PC-3 (cell line): ENCODE data around the gene IL1B.

Experiments used
- EZH2 ChIP-seq: fragments of 300-600 bp; sonication (generic); IDR thresholded peaks from one replicate; pipeline ENCODE4 v1.6.1; 2017; ENCODE audit warnings: antibody characterized with exemption, mild to moderate bottlenecking, low read length; ENCODE audit not compliant: unreplicated experiment
- EZH2phosphoT487 ChIP-seq: fragments of 300-600 bp; sonication (generic); IDR thresholded peaks from 2 replicates; pipeline ENCODE4 v1.6.1; 2018; ENCODE audit warnings: mild to moderate bottlenecking, antibody characterized with exemption, low read length, borderline replicate concordance
- TF ChIP-seq, protein P1 (sequence below): fragments of 300-600 bp; sonication (generic); conservative IDR thresholded peaks from 2 replicates; pipeline ENCODE4 v1.5.1; 2017; ENCODE audit warnings: antibody characterized with exemption, low read depth, mild to moderate bottlenecking, low read length

GRCh38 chr2:112870841-112871835 is 34.6 kb upstream of the IL1B start:
- TF ChIP-seq, protein P1, sequence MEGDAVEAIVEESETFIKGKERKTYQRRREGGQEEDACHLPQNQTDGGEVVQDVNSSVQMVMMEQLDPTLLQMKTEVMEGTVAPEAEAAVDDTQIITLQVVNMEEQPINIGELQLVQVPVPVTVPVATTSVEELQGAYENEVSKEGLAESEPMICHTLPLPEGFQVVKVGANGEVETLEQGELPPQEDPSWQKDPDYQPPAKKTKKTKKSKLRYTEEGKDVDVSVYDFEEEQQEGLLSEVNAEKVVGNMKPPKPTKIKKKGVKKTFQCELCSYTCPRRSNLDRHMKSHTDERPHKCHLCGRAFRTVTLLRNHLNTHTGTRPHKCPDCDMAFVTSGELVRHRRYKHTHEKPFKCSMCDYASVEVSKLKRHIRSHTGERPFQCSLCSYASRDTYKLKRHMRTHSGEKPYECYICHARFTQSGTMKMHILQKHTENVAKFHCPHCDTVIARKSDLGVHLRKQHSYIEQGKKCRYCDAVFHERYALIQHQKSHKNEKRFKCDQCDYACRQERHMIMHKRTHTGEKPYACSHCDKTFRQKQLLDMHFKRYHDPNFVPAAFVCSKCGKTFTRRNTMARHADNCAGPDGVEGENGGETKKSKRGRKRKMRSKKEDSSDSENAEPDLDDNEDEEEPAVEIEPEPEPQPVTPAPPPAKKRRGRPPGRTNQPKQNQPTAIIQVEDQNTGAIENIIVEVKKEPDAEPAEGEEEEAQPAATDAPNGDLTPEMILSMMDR, result no peak
- TF ChIP-seq EZH2phosphoT487 (no peak), EZH2 (no peak)
